Activated naive CD4-positive, alpha-beta T cell treated with anti-CD3 and anti-CD28 coated beads, Interleukin-2, amount 50 U/mL, for 24 hours (primary cell): ENCODE data around the gene FBXO3.
"Not testable (repeated sequence)": the region's sequence is repeated elsewhere in the genome, so short reads cannot be mapped to it uniquely, and the experiment has no call there.

ENCODE experiments used
- H3K27ac Mint-ChIP-seq: one replicate; pipeline ENCODE4 v1.8.0; 2021; ENCODE audit warnings: mild to moderate bottlenecking, mixed read lengths
- H3K27me3 Mint-ChIP-seq: one replicate; pipeline ENCODE4 v1.8.0; 2021; ENCODE audit warnings: mixed read lengths
- H3K36me3 Mint-ChIP-seq: one replicate; pipeline ENCODE4 v1.8.0; 2021; ENCODE audit warnings: mixed read lengths
- H3K4me1 Mint-ChIP-seq: one replicate; pipeline ENCODE4 v1.8.0; 2021; ENCODE audit warnings: mixed read lengths
- H3K4me3 Mint-ChIP-seq: one replicate; pipeline ENCODE4 v1.8.0; 2021; ENCODE audit warnings: mild to moderate bottlenecking, mixed read lengths
- H3K9me3 Mint-ChIP-seq: one replicate; pipeline ENCODE4 v1.8.0; 2021; ENCODE audit warnings: mixed read lengths

FBXO3 gene

GRCh38 chr11:33722590-33723234 lies 51.6 kb downstream of the FBXO3 start:
- peaks cover 10% of the 10 kb centered on the region for H3K36me3 Mint-ChIP-seq
- H3K4me1 Mint-ChIP-seq: peaks cover 32% of the 10 kb centered on the region
- no peak overlapping the region for H3K27ac Mint-ChIP-seq
- no peak overlapping the region for H3K4me3 Mint-ChIP-seq
- H3K9me3 Mint-ChIP-seq: no peaks in the 10 kb centered on the region
- no peaks in the 10 kb centered on the region for H3K27me3 Mint-ChIP-seq

GRCh38 chr11:33721984-33722383 lies 52.3 kb downstream of the FBXO3 start:
- no peak overlapping the region for H3K27ac Mint-ChIP-seq
- H3K27me3 Mint-ChIP-seq: no peaks in the 10 kb centered on the region
- peaks cover 10% of the 10 kb centered on the region for H3K36me3 Mint-ChIP-seq
- peaks cover 29% of the 10 kb centered on the region for H3K4me1 Mint-ChIP-seq
- no peaks in the 10 kb centered on the region for H3K9me3 Mint-ChIP-seq
- H3K4me3 Mint-ChIP-seq: no peak overlapping the region

GRCh38 chr11:33721426-33721825 lies 52.9 kb downstream of the FBXO3 start:
- H3K4me1 Mint-ChIP-seq: peaks cover 26% of the 10 kb centered on the region
- peaks cover 10% of the 10 kb centered on the region for H3K36me3 Mint-ChIP-seq
- H3K4me3 Mint-ChIP-seq: no peak overlapping the region
- H3K27ac Mint-ChIP-seq: no peak overlapping the region
- H3K9me3 Mint-ChIP-seq: no peaks in the 10 kb centered on the region
- H3K27me3 Mint-ChIP-seq: no peaks in the 10 kb centered on the region

GRCh38 chr11:33719587-33719986 lies 54.7 kb downstream of the FBXO3 start:
- Mint-ChIP-seq H3K36me3 (peaks cover 10% of the 10 kb centered on the region), H3K27me3 (no peaks in the 10 kb centered on the region), H3K4me1 (peaks cover 9% of the 10 kb centered on the region), H3K4me3 (no peak overlapping the region), H3K9me3 (no peaks in the 10 kb centered on the region), H3K27ac (no peak overlapping the region)

- H3K9me3 Mint-ChIP-seq: no peaks in the 10 kb centered on the region
- no peaks in the 10 kb centered on the region for H3K27me3 Mint-ChIP-seq
- H3K27ac Mint-ChIP-seq: no peak overlapping the region
- H3K4me1 Mint-ChIP-seq: no peaks in the 10 kb centered on the region
- peaks cover 10% of the 10 kb centered on the region for H3K36me3 Mint-ChIP-seq
- no peak overlapping the region for H3K4me3 Mint-ChIP-seq
Observed at GRCh38 chr11:33718440-33718839, 55.9 kb downstream of the FBXO3 start.

GRCh38 chr11:33716243-33716642 lies 58.1 kb downstream of the FBXO3 start:
- no peak overlapping the region for H3K4me3 Mint-ChIP-seq
- H3K27ac Mint-ChIP-seq: no peak overlapping the region
- peaks cover 7% of the 10 kb centered on the region for H3K36me3 Mint-ChIP-seq
- no peaks in the 10 kb centered on the region for H3K4me1 Mint-ChIP-seq
- no peaks in the 10 kb centered on the region for H3K27me3 Mint-ChIP-seq
- H3K9me3 Mint-ChIP-seq: no peaks in the 10 kb centered on the region

- no peak overlapping the region for H3K27ac Mint-ChIP-seq
- peaks cover 2% of the 10 kb centered on the region for H3K36me3 Mint-ChIP-seq
- no peaks in the 10 kb centered on the region for H3K27me3 Mint-ChIP-seq
- H3K9me3 Mint-ChIP-seq: no peaks in the 10 kb centered on the region
- H3K4me1 Mint-ChIP-seq: no peaks in the 10 kb centered on the region
- H3K4me3 Mint-ChIP-seq: no peak overlapping the region
Observed at GRCh38 chr11:33713856-33714398, 60.4 kb downstream of the FBXO3 start.

- H3K4me1 Mint-ChIP-seq: no peaks in the 10 kb centered on the region
- H3K36me3 Mint-ChIP-seq: peaks cover 6% of the 10 kb centered on the region
- no peak overlapping the region for H3K4me3 Mint-ChIP-seq
- no peaks in the 10 kb centered on the region for H3K27me3 Mint-ChIP-seq
- H3K27ac Mint-ChIP-seq: no peak overlapping the region
- no peaks in the 10 kb centered on the region for H3K9me3 Mint-ChIP-seq
Observed at GRCh38 chr11:33713151-33713855, 61.0 kb downstream of the FBXO3 start.

- Mint-ChIP-seq H3K27me3 (no peaks in the 10 kb centered on the region), H3K4me1 (no peaks in the 10 kb centered on the region), H3K4me3 (no peak overlapping the region), H3K36me3 (peaks cover 6% of the 10 kb centered on the region), H3K27ac (no peak overlapping the region), H3K9me3 (no peaks in the 10 kb centered on the region)
Observed at GRCh38 chr11:33712436-33712835, 61.9 kb downstream of the FBXO3 start.

GRCh38 chr11:33709466-33709865 lies 64.9 kb downstream of the FBXO3 start:
- no peak overlapping the region for H3K27ac Mint-ChIP-seq
- peaks cover 10% of the 10 kb centered on the region for H3K4me1 Mint-ChIP-seq
- no peaks in the 10 kb centered on the region for H3K27me3 Mint-ChIP-seq
- H3K36me3 Mint-ChIP-seq: peaks cover 6% of the 10 kb centered on the region
- no peaks in the 10 kb centered on the region for H3K9me3 Mint-ChIP-seq
- no peak overlapping the region for H3K4me3 Mint-ChIP-seq

- H3K27ac Mint-ChIP-seq: no peak overlapping the region
- H3K4me1 Mint-ChIP-seq: peaks cover 10% of the 10 kb centered on the region
- H3K4me3 Mint-ChIP-seq: no peak overlapping the region
- H3K9me3 Mint-ChIP-seq: no peaks in the 10 kb centered on the region
- H3K36me3 Mint-ChIP-seq: peaks cover 6% of the 10 kb centered on the region
- H3K27me3 Mint-ChIP-seq: no peaks in the 10 kb centered on the region
Observed at GRCh38 chr11:33708985-33709384, 65.3 kb downstream of the FBXO3 start.

- not testable (repeated sequence) for H3K27ac Mint-ChIP-seq, H3K4me3 Mint-ChIP-seq, H3K36me3 Mint-ChIP-seq, H3K27me3 Mint-ChIP-seq, H3K9me3 Mint-ChIP-seq, H3K4me1 Mint-ChIP-seq
Observed at GRCh38 chr11:33707831-33708230, 66.5 kb downstream of the FBXO3 start.

- H3K4me1 Mint-ChIP-seq: peaks cover 10% of the 10 kb centered on the region
- peaks cover 6% of the 10 kb centered on the region for H3K36me3 Mint-ChIP-seq
- no peaks in the 10 kb centered on the region for H3K9me3 Mint-ChIP-seq
- no peak overlapping the region for H3K27ac Mint-ChIP-seq
- H3K27me3 Mint-ChIP-seq: no peaks in the 10 kb centered on the region
- H3K4me3 Mint-ChIP-seq: no peak overlapping the region
Observed at GRCh38 chr11:33706966-33707365, 67.4 kb downstream of the FBXO3 start.

- H3K27me3 Mint-ChIP-seq: no peaks in the 10 kb centered on the region
- H3K4me3 Mint-ChIP-seq: no peak overlapping the region
- H3K4me1 Mint-ChIP-seq: peaks cover 11% of the 10 kb centered on the region
- H3K36me3 Mint-ChIP-seq: peaks cover 6% of the 10 kb centered on the region
- H3K27ac Mint-ChIP-seq: no peak overlapping the region
- no peaks in the 10 kb centered on the region for H3K9me3 Mint-ChIP-seq
Observed at GRCh38 chr11:33706546-33706945, 67.8 kb downstream of the FBXO3 start.

- Mint-ChIP-seq H3K4me1 (peaks cover 19% of the 10 kb centered on the region), H3K9me3 (no peaks in the 10 kb centered on the region), H3K4me3 (no peak overlapping the region), H3K27ac (no peak overlapping the region), H3K36me3 (peaks cover 5% of the 10 kb centered on the region), H3K27me3 (no peaks in the 10 kb centered on the region)
Observed at GRCh38 chr11:33704240-33705002, 69.9 kb downstream of the FBXO3 start.

GRCh38 chr11:33703788-33704187 lies 70.5 kb downstream of the FBXO3 start:
- Mint-ChIP-seq H3K9me3 (no peaks in the 10 kb centered on the region), H3K4me1 (peaks cover 19% of the 10 kb centered on the region), H3K4me3 (no peak overlapping the region), H3K36me3 (peaks cover 2% of the 10 kb centered on the region), H3K27me3 (no peaks in the 10 kb centered on the region), H3K27ac (no peak overlapping the region)
